ENCODE measurements around the gene RIN1.

The RIN1 gene

DNA sequence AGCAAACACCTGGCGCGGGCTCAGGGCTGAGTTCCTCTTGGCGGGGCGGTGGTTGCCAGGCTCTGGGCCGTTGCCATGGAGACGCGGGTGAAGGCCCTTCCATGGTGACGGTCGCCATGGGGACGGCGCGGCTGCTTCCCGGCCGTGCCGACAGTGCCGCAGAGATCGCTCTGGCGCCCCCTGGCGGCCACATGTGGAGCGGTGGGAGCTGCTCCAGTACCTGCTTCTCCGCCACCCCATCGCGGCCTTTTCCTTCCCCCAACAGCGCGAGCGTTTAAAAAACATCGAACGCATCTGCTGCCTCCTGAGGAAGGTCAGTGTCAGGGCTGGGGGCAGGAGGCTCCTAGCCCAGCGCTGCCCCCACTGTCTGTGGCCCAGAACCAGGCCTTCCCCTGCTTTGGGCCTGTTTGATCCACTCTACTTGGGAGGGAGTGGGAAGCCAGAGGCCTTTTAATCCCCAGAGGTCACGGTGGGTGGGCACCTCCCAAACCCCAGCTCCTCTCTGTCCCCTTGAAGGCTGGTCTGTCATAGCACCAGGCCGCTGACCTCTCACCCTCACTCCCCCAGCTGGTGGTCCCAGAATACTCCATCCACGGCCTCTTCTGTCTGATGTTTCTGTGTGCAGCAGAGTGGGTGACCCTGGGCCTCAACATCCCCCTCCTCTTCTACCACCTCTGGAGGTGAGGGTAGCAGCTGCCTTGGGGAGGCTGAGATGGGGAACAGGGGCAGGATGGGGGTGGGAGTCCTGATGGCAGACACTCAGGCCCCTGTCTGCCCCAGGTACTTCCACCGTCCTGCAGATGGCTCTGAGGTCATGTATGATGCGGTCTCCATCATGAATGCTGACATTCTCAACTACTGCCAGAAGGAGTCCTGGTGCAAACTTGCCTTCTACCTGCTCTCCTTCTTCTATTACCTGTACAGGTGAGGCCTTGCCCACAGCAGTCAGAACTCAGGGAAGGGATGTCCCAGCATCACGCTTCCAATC, 53.5 kb downstream of the RIN1 start:
- DNase-seq (ENCODE audit: low read depth, low spot score) = peak; percentile 81

Data from smooth muscle cell of the brain vasculature (primary cell).